HG02973 (cell line): ENCODE measurements around the gene REV3L.

Source experiments
- ATAC-seq: cut with Tn5 transposase; IDR thresholded peaks from one replicate; pipeline ENCODE4 v1.9.1; 2021; ENCODE audit warnings: moderate library complexity; ENCODE audit not compliant: unreplicated experiment

The REV3L gene

GRCh38 chr6:111427341-111428116, 55.5 kb downstream of the REV3L start:
- ATAC-seq, result no peak

GRCh38 chr6:111423960-111424846, 58.8 kb downstream of the REV3L start:
- ATAC-seq, result no peak

GRCh38 chr6:111423055-111423633, 59.9 kb downstream of the REV3L start:
- no peak for ATAC-seq

- no peak for ATAC-seq
Measured at GRCh38 chr6:111418971-111419693, 63.9 kb downstream of the REV3L start.

GRCh38 chr6:111417946-111418345, 65.1 kb downstream of the REV3L start:
- ATAC-seq, result no peak

GRCh38 chr6:111417181-111417585, 65.8 kb downstream of the REV3L start:
- ATAC-seq, result no peak

- no peak for ATAC-seq
Measured at GRCh38 chr6:111416529-111416928, 66.5 kb downstream of the REV3L start.

- ATAC-seq, result no peak
Measured at GRCh38 chr6:111414373-111414772, 68.6 kb downstream of the REV3L start.

GRCh38 chr6:111411978-111412566, 70.9 kb downstream of the REV3L start:
- peak; percentile 67 for ATAC-seq

- ATAC-seq, result no peak
Measured at GRCh38 chr6:111411046-111411445, 72.0 kb downstream of the REV3L start.

GRCh38 chr6:111410371-111410770, 72.6 kb downstream of the REV3L start:
- no peak for ATAC-seq

- ATAC-seq, result no peak
Measured at GRCh38 chr6:111409430-111409829, 73.6 kb downstream of the REV3L start.

GRCh38 chr6:111407686-111408085, 75.3 kb downstream of the REV3L start:
- ATAC-seq, result no peak

GRCh38 chr6:111406200-111406721, 76.8 kb downstream of the REV3L start:
- peak; percentile 98 for ATAC-seq

- no peak for ATAC-seq
Measured at GRCh38 chr6:111403388-111403787, 79.6 kb downstream of the REV3L start.

- ATAC-seq, result no peak
Measured at GRCh38 chr6:111399626-111400025, 83.4 kb downstream of the REV3L start.

- no peak for ATAC-seq
Measured at GRCh38 chr6:111388681-111389080, 94.3 kb downstream of the REV3L start.

GRCh38 chr6:111382476-111383294, 100.3 kb downstream of the REV3L start:
- no peak for ATAC-seq

- no peak for ATAC-seq
Measured at GRCh38 chr6:111381728-111382127, 101.3 kb downstream of the REV3L start.
